K562 (cell line): ENCODE measurements around the gene AIG1. TPM values are rescaled to one million over a fixed set of nuclear protein-coding genes. Genes with fewer than 3 reads are reported as not detected.

Experiments
- ATAC-seq: fragments of 200-7000 bp; cut with Tn5 transposase; 3 replicates; pipeline ENCODE4 v1.9.1; 2020; ENCODE audit warnings: moderate library complexity
- BruUV-seq: library from RNA; stranded (reverse); fragments of 400-500 nt; replicated peaks from 2 replicates; lab custom pipeline; 2021; lab: Mats Ljungman, UMichigan
- CTCF ChIA-PET: fragments of 300-600 bp; formaldehyde crosslinking; extraction: SDS; loops from one replicate; lab custom pipeline; 2021; ENCODE audit warnings: low intra/inter-chr PET ratio; lab: Yijun Ruan, JAX
- POLR2A ChIA-PET: fragments of 300-600, 350-650 bp; sonication (Branson Sonifier 250); formaldehyde crosslinking; extraction: SDS; loops from one replicate; lab custom pipeline; 2021; ENCODE audit warnings: antibody characterized with exemption, inconsistent platforms; lab: Yijun Ruan, JAX
- DNase-seq, 4 experiments: peaks; one replicate each; pipeline versions ENCODE4 v3.0.0 to v3.0.0-alpha.2; 2011 to 2018; ENCODE audit warnings: low spot score in 3 of 4, mixed read lengths in 3 of 4; ENCODE audit errors: extremely low read depth in 1 of 4
- FAIRE-seq: peaks from 2 replicates; lab custom pipeline; 2011; peaks lifted over from hg19 to GRCh38; lab: Jason Lieb, UNC
- H2AFZ ChIP-seq: 2 replicates; pipeline ENCODE4 v1.6.0; 2011; ENCODE audit warnings: low read depth, low read length, control low read depth, inconsistent platforms
- H3K27ac ChIP-seq: fragments of 200-600 bp; 3 replicates; pipeline ENCODE4 v1.8.0; 2011; ENCODE audit warnings: low read depth, mild to moderate bottlenecking, control low read depth, inconsistent platforms, low read length, moderate library complexity, mixed read lengths; ENCODE audit errors: extremely low read depth
- H3K27me3 ChIP-seq, 2 experiments: fragments of 300-600 bp in 1 of 2; 2 replicates in 1 of 2; 3 replicates in 1 of 2; pipeline versions ENCODE4 v1.6.0 to v1.8.0; 2011; ENCODE audit warnings: inconsistent platforms in 2 of 2, low read length in 2 of 2, mild to moderate bottlenecking in 1 of 2, mixed read lengths in 1 of 2, moderate library complexity in 1 of 2; ENCODE audit not compliant: control insufficient read depth in 2 of 2, insufficient read depth in 2 of 2
- H3K36me3 ChIP-seq: fragments of 300-600 bp; 3 replicates; pipeline ENCODE4 v1.8.0; 2011; ENCODE audit warnings: mild to moderate bottlenecking, low read length, inconsistent platforms; ENCODE audit not compliant: control insufficient read depth, insufficient read depth
- H3K4me1 ChIP-seq, 2 experiments: fragments of 200-600 bp in 1 of 2; replicated peaks in 1 of 2; 2 replicates in 1 of 2; 3 replicates in 1 of 2; pipeline versions ENCODE4 v1.5.1 to v1.8.0; 2011; ENCODE audit warnings: inconsistent platforms in 2 of 2, low read length in 2 of 2, mild to moderate bottlenecking in 1 of 2, mixed read lengths in 1 of 2, moderate library complexity in 1 of 2; ENCODE audit not compliant: control insufficient read depth in 2 of 2, insufficient read depth in 2 of 2
- H3K4me2 ChIP-seq: 2 replicates; pipeline ENCODE4 v1.6.1; 2011; ENCODE audit warnings: low read length, control low read depth, inconsistent platforms, mixed read lengths; ENCODE audit not compliant: insufficient read depth
- H3K4me3 ChIP-seq: fragments of 200-600 bp; sonication (generic), shearing (Covaris generic); 2 replicates; pipeline ENCODE4 v1.5.1; 2016; ENCODE audit warnings: control low read depth, inconsistent platforms
- H3K79me2 ChIP-seq: fragments of 200-600 bp; 3 replicates; pipeline ENCODE4 v1.8.0; 2011; ENCODE audit warnings: low read length, inconsistent platforms; ENCODE audit not compliant: control insufficient read depth, insufficient read depth
- H3K9ac ChIP-seq, 2 experiments: 2 replicates each; pipeline versions ENCODE4 v1.6.0 to v1.6.1; 2011; ENCODE audit warnings: low read depth in 2 of 2, low read length in 2 of 2, control low read depth in 1 of 2, inconsistent platforms in 1 of 2, mild to moderate bottlenecking in 1 of 2, mixed read lengths in 1 of 2; ENCODE audit not compliant: insufficient read depth in 1 of 2
- H3K9me1 ChIP-seq: one replicate; pipeline ENCODE4 v1.6.0; 2011; ENCODE audit warnings: inconsistent platforms, mild to moderate bottlenecking, low read length, moderate library complexity; ENCODE audit not compliant: control insufficient read depth, insufficient read depth
- H3K9me3 ChIP-seq: replicated peaks from 2 replicates; pipeline ENCODE4 v1.5.1; 2011; ENCODE audit warnings: low read depth, low read length, inconsistent platforms; ENCODE audit not compliant: control insufficient read depth, insufficient read depth
- H4K20me1 ChIP-seq: replicated peaks from 2 replicates; pipeline ENCODE4 v1.6.1; 2011; ENCODE audit warnings: low read length, inconsistent platforms, mixed read lengths; ENCODE audit not compliant: control insufficient read depth, insufficient read depth
- CBX5 ChIP-seq: IDR thresholded peaks from 2 replicates; pipeline ENCODE4 v1.6.1; 2014; ENCODE audit warnings: low read depth, borderline replicate concordance
- ELF2 ChIP-seq: fragments of 250-450 bp; sonication (Bioruptor Pico); IDR thresholded peaks from 2 replicates; pipeline ENCODE4 v1.5.0; 2021; ENCODE audit warnings: mild to moderate bottlenecking
- RAD21 ChIP-seq, 2 experiments: fragments of 250-450 bp in 1 of 2; fragments of 450-650 bp in 1 of 2; sonication (Bioruptor Pico) in 1 of 2; formaldehyde crosslinking in 1 of 2; IDR thresholded peaks in 1 of 2; conservative IDR thresholded peaks in 1 of 2; 2 replicates each; pipeline versions ENCODE4 v1.4.0 to v1.8.0; 2020 to 2022; ENCODE audit warnings: mild to moderate bottlenecking in 2 of 2, moderate library complexity in 1 of 2
- STAG1 ChIP-seq: sonication (generic); formaldehyde crosslinking; IDR thresholded peaks from 2 replicates; pipeline ENCODE4 v1.5.0; 2020; ENCODE audit warnings: missing genetic modification reagents, borderline replicate concordance
- ZSCAN32 ChIP-seq: fragments of 450-650 bp; formaldehyde crosslinking; IDR thresholded peaks from 2 replicates; pipeline ENCODE4 v1.4.0; 2020; ENCODE audit warnings: mild to moderate bottlenecking, moderate library complexity
- WGBS: fragments of 100-300 bp; shearing (Covaris generic); methylation state at CpG from one replicate; pipeline ENCODE4 v1.1.6; 2016; ENCODE audit warnings: low coverage, mixed read lengths; ENCODE audit not compliant: insufficient coverage; ENCODE audit errors: missing lambda C conversion rate; 5-methylcytosine and 5-hydroxymethylcytosine counted together
- in situ Hi-C: fragments of 300-500 bp; cut with MboI; formaldehyde crosslinking; loops from 4 replicates; pipeline ENCODE4 v1.15.0; 2018; ENCODE audit warnings: inconsistent platforms, mixed read lengths
- intact Hi-C: fragments of 100-400 bp; cut with micrococcal nuclease; formaldehyde crosslinking; loops from 2 replicates; pipeline ENCODE4 v1.14.2; 2022
- polyA plus RNA-seq, 8 experiments: library from polyadenylated mRNA; depleted of rRNA in 4 of 8; stranded (reverse) in 5 of 8; unstranded in 3 of 8; fragments of >200 nt; fragmentation: Nextera tagmentation in 2 of 8; fragmentation: Illumina TruSeq in 1 of 8; extraction: Ambion mirVana in 2 of 8; extraction: Trizol in 1 of 8; gene quantifications; 2 replicates each; pipeline versions ENCODE4 v1.2.1 to v1.2.3, GENCODE V29; 2011 to 2014; ENCODE audit warnings: inconsistent platforms in 1 of 8, missing spikeins in 1 of 8
- total RNA-seq, 7 experiments: library from RNA; depleted of rRNA in 6 of 7; stranded (reverse); fragments of >200 nt in 6 of 7; fragmentation: Illumina TruSeq in 2 of 7; extraction: Trizol in 2 of 7; gene quantifications; 2 replicates each; pipeline versions ENCODE4 v1.2.1 to v1.2.3, GENCODE V29; 2011 to 2021; ENCODE audit warnings: low replicate concordance in 1 of 7
- TF ChIP-seq, protein P1 (sequence below), 2 experiments: fragments of 450-650 bp in 1 of 2; sonication (generic) in 1 of 2; formaldehyde crosslinking in 1 of 2; IDR thresholded peaks in 1 of 2; conservative IDR thresholded peaks in 1 of 2; 2 replicates each; pipeline versions ENCODE4 v1.6.1 to v1.8.1; 2016 to 2023; ENCODE audit warnings: mild to moderate bottlenecking in 2 of 2, moderate library complexity in 2 of 2, inconsistent platforms in 1 of 2, missing genetic modification reagents in 1 of 2
- TF ChIP-seq, protein P2 (sequence below), 2 experiments: fragments of 450-650 bp; formaldehyde crosslinking in 1 of 2; IDR thresholded peaks; 2 replicates each; pipeline versions ENCODE4 v1.4.0 to v1.6.1; 2014 to 2020; ENCODE audit warnings: mild to moderate bottlenecking in 2 of 2, borderline replicate concordance in 1 of 2, low read depth in 1 of 2
- TF ChIP-seq, protein P3 (sequence below): IDR thresholded peaks from 2 replicates; pipeline ENCODE4 v1.6.1; 2011; ENCODE audit warnings: borderline replicate concordance, low read depth, mild to moderate bottlenecking, moderate library complexity, low read length; ENCODE audit not compliant: insufficient read depth, poor library complexity, severe bottlenecking

The AIG1 gene
- total and polyA plus RNA-seq, 9 of the 15 experiments (the other 6 are each of a cell fraction or from before 2014, with no cell fraction given): 74.8 to 333 (median 127) TPM

DNA sequence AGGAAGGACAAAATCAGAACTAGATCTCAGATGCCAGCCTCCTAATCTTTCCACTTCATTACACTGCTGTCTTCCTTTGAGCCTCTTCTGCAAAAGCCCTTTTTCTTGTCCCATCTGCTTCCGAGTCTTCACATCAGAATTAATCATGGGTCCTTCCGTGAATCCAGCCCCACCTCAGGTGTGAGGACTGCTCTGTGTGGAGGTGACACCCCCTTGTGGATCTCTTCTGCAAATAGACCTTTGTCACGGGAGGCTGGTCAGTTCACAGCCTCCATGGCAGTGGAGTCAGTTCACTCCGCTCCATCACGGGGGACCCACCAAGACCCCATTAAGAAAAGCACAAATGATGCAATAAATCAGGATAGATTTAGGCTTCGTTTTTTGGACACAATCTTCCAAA lies 218.7 kb downstream of the AIG1 start:
- no peak overlapping the region for H3K9ac ChIP-seq
- no TSS peak for BruUV-seq
- peaks cover 4% of the 10 kb centered on the region; the same call in 2 of the 3 replicates for H3K36me3 ChIP-seq
- DNase-seq: peak; percentile 39 to 64 (median 59)
- H3K79me2 ChIP-seq: no peaks in the 10 kb centered on the region
- intact Hi-C loops: loop anchor here (1.0 to 10.0 kb wide), 3 partner anchors 219 to 586 kb away; partner anchors contain the start of gene AIG1
- in situ Hi-C loops: loop anchor here (25.0 kb wide), 1 partner anchor 592 kb away; no protein-coding TSS in a partner anchor
- POLR2A ChIA-PET: no interaction called here
- H4K20me1 ChIP-seq: no peaks in the 10 kb centered on the region
- no peaks in the 10 kb centered on the region for H3K9me3 ChIP-seq
- CTCF ChIA-PET: interaction anchor here (0.7 to 2.2 kb wide), 2 partner anchors 124 to 587 kb away, joined by 4 to 16 read pairs; no protein-coding TSS in a partner anchor
- no peak overlapping the region for H3K4me3 ChIP-seq
- H3K4me2 ChIP-seq: no peak overlapping the region
- H3K27ac ChIP-seq: no peak overlapping the region
- ATAC-seq: peak; percentile 99
- H3K27me3 ChIP-seq: no peaks in the 10 kb centered on the region
- H2AFZ ChIP-seq: no peak overlapping the region
- no peaks in the 10 kb centered on the region for H3K9me1 ChIP-seq
- FAIRE-seq: peak; percentile 79
- 25% methylated on average over 6 of the region's 6 CpGs for WGBS
- H3K4me1 ChIP-seq: no peaks in the 10 kb centered on the region
- peak; percentile 62; the same call in 1 of the 2 replicates for TF ChIP-seq STAG1
- peak; percentile 60 to 81 for TF ChIP-seq RAD21 (CRISPR knock-in tag; conservative IDR thresholded peaks at IDR 0.05 in 1 of 2, IDR thresholded peaks at IDR 0.05 in 1 of 2)
- TF ChIP-seq, protein P1, sequence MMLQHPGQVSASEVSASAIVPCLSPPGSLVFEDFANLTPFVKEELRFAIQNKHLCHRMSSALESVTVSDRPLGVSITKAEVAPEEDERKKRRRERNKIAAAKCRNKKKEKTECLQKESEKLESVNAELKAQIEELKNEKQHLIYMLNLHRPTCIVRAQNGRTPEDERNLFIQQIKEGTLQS (IDR thresholded peaks at IDR 0.05): 0 out of 2 replicates have a peak, but pooled peaks have one; percentile 10
- TF ChIP-seq, protein P1 (CRISPR knock-in tag; conservative IDR thresholded peaks at IDR 0.05): no peak
- 0 out of 2 replicates have a peak, but pooled peaks have one; percentile 56 for TF ChIP-seq ZSCAN32 (CRISPR knock-in tag)
- TF ChIP-seq, protein P2, sequence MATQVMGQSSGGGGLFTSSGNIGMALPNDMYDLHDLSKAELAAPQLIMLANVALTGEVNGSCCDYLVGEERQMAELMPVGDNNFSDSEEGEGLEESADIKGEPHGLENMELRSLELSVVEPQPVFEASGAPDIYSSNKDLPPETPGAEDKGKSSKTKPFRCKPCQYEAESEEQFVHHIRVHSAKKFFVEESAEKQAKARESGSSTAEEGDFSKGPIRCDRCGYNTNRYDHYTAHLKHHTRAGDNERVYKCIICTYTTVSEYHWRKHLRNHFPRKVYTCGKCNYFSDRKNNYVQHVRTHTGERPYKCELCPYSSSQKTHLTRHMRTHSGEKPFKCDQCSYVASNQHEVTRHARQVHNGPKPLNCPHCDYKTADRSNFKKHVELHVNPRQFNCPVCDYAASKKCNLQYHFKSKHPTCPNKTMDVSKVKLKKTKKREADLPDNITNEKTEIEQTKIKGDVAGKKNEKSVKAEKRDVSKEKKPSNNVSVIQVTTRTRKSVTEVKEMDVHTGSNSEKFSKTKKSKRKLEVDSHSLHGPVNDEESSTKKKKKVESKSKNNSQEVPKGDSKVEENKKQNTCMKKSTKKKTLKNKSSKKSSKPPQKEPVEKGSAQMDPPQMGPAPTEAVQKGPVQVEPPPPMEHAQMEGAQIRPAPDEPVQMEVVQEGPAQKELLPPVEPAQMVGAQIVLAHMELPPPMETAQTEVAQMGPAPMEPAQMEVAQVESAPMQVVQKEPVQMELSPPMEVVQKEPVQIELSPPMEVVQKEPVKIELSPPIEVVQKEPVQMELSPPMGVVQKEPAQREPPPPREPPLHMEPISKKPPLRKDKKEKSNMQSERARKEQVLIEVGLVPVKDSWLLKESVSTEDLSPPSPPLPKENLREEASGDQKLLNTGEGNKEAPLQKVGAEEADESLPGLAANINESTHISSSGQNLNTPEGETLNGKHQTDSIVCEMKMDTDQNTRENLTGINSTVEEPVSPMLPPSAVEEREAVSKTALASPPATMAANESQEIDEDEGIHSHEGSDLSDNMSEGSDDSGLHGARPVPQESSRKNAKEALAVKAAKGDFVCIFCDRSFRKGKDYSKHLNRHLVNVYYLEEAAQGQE (IDR thresholded peaks at IDR 0.05; ENCODE audit: borderline replicate concordance): peak; percentile 70; the same call in 1 of the 2 replicates
- TF ChIP-seq, protein P2 (CRISPR knock-in tag; IDR thresholded peaks at IDR 0.05; ENCODE audit: low read depth): no peak
- TF ChIP-seq CBX5: no peak
- TF ChIP-seq, protein P3, sequence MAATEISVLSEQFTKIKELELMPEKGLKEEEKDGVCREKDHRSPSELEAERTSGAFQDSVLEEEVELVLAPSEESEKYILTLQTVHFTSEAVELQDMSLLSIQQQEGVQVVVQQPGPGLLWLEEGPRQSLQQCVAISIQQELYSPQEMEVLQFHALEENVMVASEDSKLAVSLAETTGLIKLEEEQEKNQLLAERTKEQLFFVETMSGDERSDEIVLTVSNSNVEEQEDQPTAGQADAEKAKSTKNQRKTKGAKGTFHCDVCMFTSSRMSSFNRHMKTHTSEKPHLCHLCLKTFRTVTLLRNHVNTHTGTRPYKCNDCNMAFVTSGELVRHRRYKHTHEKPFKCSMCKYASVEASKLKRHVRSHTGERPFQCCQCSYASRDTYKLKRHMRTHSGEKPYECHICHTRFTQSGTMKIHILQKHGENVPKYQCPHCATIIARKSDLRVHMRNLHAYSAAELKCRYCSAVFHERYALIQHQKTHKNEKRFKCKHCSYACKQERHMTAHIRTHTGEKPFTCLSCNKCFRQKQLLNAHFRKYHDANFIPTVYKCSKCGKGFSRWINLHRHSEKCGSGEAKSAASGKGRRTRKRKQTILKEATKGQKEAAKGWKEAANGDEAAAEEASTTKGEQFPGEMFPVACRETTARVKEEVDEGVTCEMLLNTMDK: peak; percentile 85
- no peak for TF ChIP-seq ELF2 (CRISPR knock-in tag)
